H9 (cell line): ENCODE results near the gene PNPLA2. TPM values are rescaled to one million over a fixed set of nuclear protein-coding genes. Genes with fewer than 3 reads are reported as not detected.

Source experiments
- DNase-seq: peaks from one replicate; pipeline ENCODE4 v3.0.0-alpha.2; 2017
- H2AFZ ChIP-seq: one replicate; pipeline ENCODE4 v1.6.1; 2013; ENCODE audit warnings: mild to moderate bottlenecking, low read length, control low read depth, moderate library complexity
- H2AK5ac ChIP-seq: 2 replicates; pipeline ENCODE4 v1.6.1; 2013; ENCODE audit warnings: low read length, control low read depth, mixed read lengths; ENCODE audit not compliant: insufficient read length
- H2BK120ac ChIP-seq: one replicate; pipeline ENCODE4 v1.6.1; 2013; ENCODE audit warnings: low read depth, mild to moderate bottlenecking, low read length, control low read depth, inconsistent platforms; ENCODE audit not compliant: poor library complexity, severe bottlenecking
- H2BK12ac ChIP-seq: 2 replicates; pipeline ENCODE4 v1.6.1; 2013; ENCODE audit warnings: low read length, control low read depth, mixed read lengths, low read depth; ENCODE audit not compliant: insufficient read length
- H2BK15ac ChIP-seq: 2 replicates; pipeline ENCODE4 v1.6.1; 2013; ENCODE audit warnings: low read depth, low read length, control low read depth
- H2BK20ac ChIP-seq: one replicate; pipeline ENCODE4 v1.6.1; 2013; ENCODE audit warnings: low read depth, mild to moderate bottlenecking, low read length, control low read depth, inconsistent platforms; ENCODE audit not compliant: poor library complexity, severe bottlenecking
- H2BK5ac ChIP-seq: 2 replicates; pipeline ENCODE4 v1.6.1; 2013; ENCODE audit warnings: low read length, control low read depth, mixed read lengths; ENCODE audit not compliant: insufficient read length
- H3K14ac ChIP-seq: 2 replicates; pipeline ENCODE4 v1.6.1; 2013; ENCODE audit warnings: low read length, control low read depth; ENCODE audit not compliant: insufficient read depth
- H3K18ac ChIP-seq: 2 replicates; pipeline ENCODE4 v1.6.1; 2013; ENCODE audit warnings: low read depth, mild to moderate bottlenecking, mixed read lengths, low read length, control low read depth; ENCODE audit not compliant: insufficient read length
- H3K23ac ChIP-seq: 2 replicates; pipeline ENCODE4 v1.6.1; 2013; ENCODE audit warnings: low read length, control low read depth, mixed read lengths, low read depth; ENCODE audit not compliant: insufficient read length
- H3K23me2 ChIP-seq: 2 replicates; pipeline ENCODE4 v1.6.1; 2013; ENCODE audit warnings: low read depth, mild to moderate bottlenecking, mixed read lengths, low read length, control low read depth; ENCODE audit not compliant: insufficient read length, poor library complexity, severe bottlenecking
- H3K27ac ChIP-seq: 2 replicates; pipeline ENCODE4 v1.5.1; 2013; ENCODE audit warnings: low read length, control low read depth, mixed read lengths, low read depth; ENCODE audit not compliant: insufficient read length
- H3K27me3 ChIP-seq: 2 replicates; pipeline ENCODE4 v1.6.1; 2013; ENCODE audit warnings: low read length, control low read depth, inconsistent platforms; ENCODE audit not compliant: insufficient read depth
- H3K4ac ChIP-seq: 2 replicates; pipeline ENCODE4 v1.6.1; 2013; ENCODE audit warnings: low read depth, mild to moderate bottlenecking, control low read depth, inconsistent platforms, low read length, moderate library complexity
- H3K4me1 ChIP-seq: 2 replicates; pipeline ENCODE4 v1.6.1; 2013; ENCODE audit warnings: low read length, control low read depth, inconsistent platforms; ENCODE audit not compliant: insufficient read depth
- H3K4me2 ChIP-seq: 2 replicates; pipeline ENCODE4 v1.6.1; 2013; ENCODE audit warnings: low read length, control low read depth, mixed read lengths; ENCODE audit not compliant: insufficient read length, insufficient read depth
- H3K56ac ChIP-seq: 2 replicates; pipeline ENCODE4 v1.6.1; 2013; ENCODE audit warnings: low read depth, mild to moderate bottlenecking, mixed read lengths, low read length, control low read depth; ENCODE audit not compliant: insufficient read length
- H3K79me1 ChIP-seq: 2 replicates; pipeline ENCODE4 v1.6.1; 2013; ENCODE audit warnings: low read depth, mild to moderate bottlenecking, moderate library complexity, low read length, control low read depth, inconsistent platforms; ENCODE audit not compliant: insufficient read depth, poor library complexity, severe bottlenecking
- H3K79me2 ChIP-seq: 2 replicates; pipeline ENCODE4 v1.6.1; 2013; ENCODE audit warnings: low read length, control low read depth, inconsistent platforms; ENCODE audit not compliant: insufficient read depth
- H3K9ac ChIP-seq: 2 replicates; pipeline ENCODE4 v1.6.1; 2013; ENCODE audit warnings: low read length, control low read depth, mixed read lengths; ENCODE audit not compliant: insufficient read length; ENCODE audit errors: extremely low read depth
- H3K9me3 ChIP-seq: one replicate; pipeline ENCODE4 v1.6.1; 2013; ENCODE audit warnings: low read depth, low read length, inconsistent platforms; ENCODE audit not compliant: control insufficient read depth
- H3T11ph ChIP-seq: one replicate; pipeline ENCODE4 v1.6.1; 2013; ENCODE audit warnings: mild to moderate bottlenecking, low read length, control low read depth, inconsistent platforms
- H4K20me1 ChIP-seq: one replicate; pipeline ENCODE4 v1.6.1; 2013; ENCODE audit not compliant: control insufficient read depth, insufficient read length, insufficient read depth
- H4K5ac ChIP-seq: 2 replicates; pipeline ENCODE4 v1.6.1; 2013; ENCODE audit warnings: low read depth, mild to moderate bottlenecking, mixed read lengths, low read length, control low read depth; ENCODE audit not compliant: insufficient read length
- H4K8ac ChIP-seq: replicated peaks from 2 replicates; pipeline ENCODE4 v1.6.1; 2013; ENCODE audit warnings: low read length, control low read depth, mixed read lengths, low read depth; ENCODE audit not compliant: insufficient read length
- H4K91ac ChIP-seq: 2 replicates; pipeline ENCODE4 v1.6.1; 2013; ENCODE audit warnings: low read depth, mild to moderate bottlenecking, moderate library complexity, mixed read lengths, low read length, control low read depth; ENCODE audit not compliant: insufficient read length
- H3K27ac Mint-ChIP-seq, 3 experiments: 2 replicates in 2 of 3; 3 replicates in 1 of 3; pipeline ENCODE4 v1.8.0; 2020 to 2021; ENCODE audit warnings: mixed read lengths in 3 of 3, mild to moderate bottlenecking in 1 of 3, moderate library complexity in 1 of 3
- H3K27me3 Mint-ChIP-seq: 2 replicates; pipeline ENCODE4 v1.8.0; 2021; ENCODE audit warnings: low read depth, mild to moderate bottlenecking, moderate library complexity, mixed read lengths
- H3K36me3 Mint-ChIP-seq, 3 experiments: 2 replicates in 2 of 3; 3 replicates in 1 of 3; pipeline ENCODE4 v1.8.0; 2020 to 2021; ENCODE audit warnings: low read depth in 3 of 3, mixed read lengths in 3 of 3; ENCODE audit not compliant: insufficient read depth in 1 of 3
- H3K4me1 Mint-ChIP-seq, 2 experiments: 2 replicates each; pipeline ENCODE4 v1.8.0; 2020; ENCODE audit warnings: mixed read lengths in 2 of 2
- H3K4me3 Mint-ChIP-seq, 2 experiments: 2 replicates in 1 of 2; 3 replicates in 1 of 2; pipeline ENCODE4 v1.8.0; 2020 to 2021; ENCODE audit warnings: mild to moderate bottlenecking in 2 of 2, mixed read lengths in 2 of 2, moderate library complexity in 1 of 2
- H3K9me3 Mint-ChIP-seq, 2 experiments: 2 replicates in 1 of 2; 3 replicates in 1 of 2; pipeline ENCODE4 v1.8.0; 2020; ENCODE audit warnings: mild to moderate bottlenecking in 2 of 2, mixed read lengths in 2 of 2, moderate library complexity in 1 of 2
- WGBS: extraction: QIAGEN DNeasy Blood & Tissue Kit; methylation state at CpG from one replicate; pipeline ENCODE4 v1.1.7; 2013; ENCODE audit warnings: missing lambda C conversion rate, low lambda C conversion rate, mixed read lengths; ENCODE audit not compliant: insufficient read length; ENCODE audit errors: extremely low coverage; 5-methylcytosine and 5-hydroxymethylcytosine counted together
- total RNA-seq: library from RNA; stranded (reverse); gene quantifications from 2 replicates; pipeline ENCODE4 v1.2.1, GENCODE V29; 2021
- TF ChIP-seq, protein P1 (sequence below): fragments of 200-600 bp; sonication (generic); conservative IDR thresholded peaks from 3 replicates; pipeline ENCODE4 v1.8.0; 2021; ENCODE audit warnings: antibody characterized with exemption, mild to moderate bottlenecking

Gene PNPLA2
- total RNA-seq, 1 experiment from 2014 or later, result 67.3 TPM

GRCh38 chr11:772429-773390, 46.0 kb upstream of the PNPLA2 start:
- H3K18ac ChIP-seq, result no peak overlapping the region
- no peak overlapping the region for H2BK20ac ChIP-seq
- no peak overlapping the region for H2BK120ac ChIP-seq
- no peak overlapping the region for H3K4me2 ChIP-seq
- H2BK15ac ChIP-seq, result no peak overlapping the region
- no peak for DNase-seq
- H2BK12ac ChIP-seq, result no peak overlapping the region
- no peak overlapping the region for H3K27ac ChIP-seq
- no peaks in the 10 kb centered on the region for H3K27me3 Mint-ChIP-seq
- H4K20me1 ChIP-seq, result no peaks in the 10 kb centered on the region
- H4K91ac ChIP-seq, result no peak overlapping the region
- no CpG with 5 or more reads among the region's 34 CpGs for WGBS
- H3K79me2 ChIP-seq, result peaks cover 4% of the 10 kb centered on the region; the same call in 1 of the 2 replicates
- no peaks in the 10 kb centered on the region for H3K9me3 ChIP-seq
- no peak overlapping the region for H2AFZ ChIP-seq
- H3K27ac Mint-ChIP-seq, result no peak overlapping the region
- H2BK5ac ChIP-seq, result no peak overlapping the region
- peaks cover 2 to 24% (median 18%) of the 10 kb centered on the region in 3 experiments; a peak in 6 of 7 replicates for H3K36me3 Mint-ChIP-seq
- no peak overlapping the region for H3T11ph ChIP-seq
- no peak overlapping the region for H4K8ac ChIP-seq
- no peaks in the 10 kb centered on the region for H3K27me3 ChIP-seq
- no peak overlapping the region for H3K23ac ChIP-seq
- H3K9me3 Mint-ChIP-seq, result no peaks in the 10 kb centered on the region
- peaks cover 10 to 14% of the 10 kb centered on the region in 2 experiments for H3K4me1 Mint-ChIP-seq
- H3K79me1 ChIP-seq, result peaks cover 8% of the 10 kb centered on the region
- H3K4me1 ChIP-seq, result no peaks in the 10 kb centered on the region
- no peak overlapping the region; the same call in 1 of the 2 replicates for H3K14ac ChIP-seq
- H2AK5ac ChIP-seq, result no peak overlapping the region
- H3K4me3 Mint-ChIP-seq, result no peak overlapping the region
- H3K56ac ChIP-seq, result no peak overlapping the region
- TF ChIP-seq, protein P1, sequence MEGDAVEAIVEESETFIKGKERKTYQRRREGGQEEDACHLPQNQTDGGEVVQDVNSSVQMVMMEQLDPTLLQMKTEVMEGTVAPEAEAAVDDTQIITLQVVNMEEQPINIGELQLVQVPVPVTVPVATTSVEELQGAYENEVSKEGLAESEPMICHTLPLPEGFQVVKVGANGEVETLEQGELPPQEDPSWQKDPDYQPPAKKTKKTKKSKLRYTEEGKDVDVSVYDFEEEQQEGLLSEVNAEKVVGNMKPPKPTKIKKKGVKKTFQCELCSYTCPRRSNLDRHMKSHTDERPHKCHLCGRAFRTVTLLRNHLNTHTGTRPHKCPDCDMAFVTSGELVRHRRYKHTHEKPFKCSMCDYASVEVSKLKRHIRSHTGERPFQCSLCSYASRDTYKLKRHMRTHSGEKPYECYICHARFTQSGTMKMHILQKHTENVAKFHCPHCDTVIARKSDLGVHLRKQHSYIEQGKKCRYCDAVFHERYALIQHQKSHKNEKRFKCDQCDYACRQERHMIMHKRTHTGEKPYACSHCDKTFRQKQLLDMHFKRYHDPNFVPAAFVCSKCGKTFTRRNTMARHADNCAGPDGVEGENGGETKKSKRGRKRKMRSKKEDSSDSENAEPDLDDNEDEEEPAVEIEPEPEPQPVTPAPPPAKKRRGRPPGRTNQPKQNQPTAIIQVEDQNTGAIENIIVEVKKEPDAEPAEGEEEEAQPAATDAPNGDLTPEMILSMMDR, result no peak
- no peak overlapping the region for H4K5ac ChIP-seq
- no peak overlapping the region for H3K4ac ChIP-seq
- H3K23me2 ChIP-seq, result peaks cover 7% of the 10 kb centered on the region
- no peak overlapping the region for H3K9ac ChIP-seq
